Prostate gland (tissue), 2 donors: ENCODE results near the gene AVEN. TPM values are rescaled to one million over a fixed set of nuclear protein-coding genes. Genes with fewer than 3 reads are reported as not detected.

ENCODE experiments used
- DNase-seq: peaks from one replicate; pipeline ENCODE4 v3.0.0-alpha.2; 2019; ENCODE audit warnings: low spot score
- H3K27ac ChIP-seq, 2 donors: fragments of 200-600 bp; sonication (generic); 2 replicates each; pipeline ENCODE4 v1.5.1; 2017 to 2019
- H3K27me3 ChIP-seq: fragments of 200-600 bp; sonication (generic); replicated peaks from 2 replicates; pipeline ENCODE4 v1.5.1; 2019; ENCODE audit not compliant: insufficient read depth
- H3K36me3 ChIP-seq, 2 donors: fragments of 200-600 bp; sonication (generic); 1 replicate in 1 of 2; 2 replicates in 1 of 2; pipeline versions ENCODE4 v1.5.1 to v1.8.1; 2017 to 2019
- H3K4me1 ChIP-seq: fragments of 200-600 bp; sonication (generic); replicated peaks from 2 replicates; pipeline ENCODE4 v1.5.1; 2019
- H3K4me3 ChIP-seq, 2 donors: fragments of 200-600 bp; sonication (generic); 2 replicates each; pipeline ENCODE4 v1.5.1; 2017 to 2019
- H3K9me3 ChIP-seq: fragments of 200-600 bp; sonication (generic); 2 replicates; pipeline ENCODE4 v1.5.1; 2017
- CTCF ChIP-seq, 4 experiments: fragments of 200-600 bp in 2 of 4; fragments of 450-650 bp in 2 of 4; sonication (generic) in 2 of 4; IDR thresholded peaks; 1 replicate in 3 of 4; 2 replicates in 1 of 4; pipeline ENCODE4 v1.5.1; 2016 to 2019; ENCODE audit warnings: antibody characterized with exemption in 4 of 4, mild to moderate bottlenecking in 2 of 4, moderate library complexity in 2 of 4
- POLR2A ChIP-seq: fragments of 450-650 bp; IDR thresholded peaks from one replicate; pipeline ENCODE4 v1.6.1; 2016; ENCODE audit warnings: antibody characterized with exemption, mild to moderate bottlenecking
- POLR2AphosphoS5 ChIP-seq: sonication (generic); formaldehyde crosslinking; IDR thresholded peaks from one replicate; pipeline ENCODE4 v1.6.1; 2017; ENCODE audit warnings: antibody characterized with exemption
- WGBS: methylation state at CpG from one replicate; pipeline ENCODE4 v1.1.5; 2018; 5-methylcytosine and 5-hydroxymethylcytosine counted together
- intact Hi-C: fragments of 100-400 bp; cut with DNase I; formaldehyde crosslinking; loops from one replicate; pipeline ENCODE4 v1.14.2; 2022
- total RNA-seq, 2 donors: library from RNA; depleted of rRNA; stranded (reverse); fragments of >200 nt; gene quantifications; one replicate each; pipeline ENCODE4 v1.1.0, GENCODE V29; 2016

AVEN gene
- total RNA-seq, 2 donors from 2014 or later = 11.9 to 21.6 TPM

- DNase-seq = no peak
- H3K27ac ChIP-seq = no peak overlapping the region
- H3K27me3 ChIP-seq = no peaks in the 10 kb centered on the region
- TF ChIP-seq POLR2A (no peak), POLR2AphosphoS5 (no peak), CTCF (IDR thresholded peaks at IDR 0.05) (no peak)
- intact Hi-C loops = no loop called here
- no peaks in the 10 kb centered on the region for H3K9me3 ChIP-seq
- H3K4me1 ChIP-seq = no peaks in the 10 kb centered on the region
- no peak overlapping the region for H3K4me3 ChIP-seq
- WGBS = 89% methylated on average over 1 of the region's 1 CpG
- H3K36me3 ChIP-seq = no peaks in the 10 kb centered on the region
Observed at GRCh38 chr15:33851079-33851478, 187.9 kb downstream of the AVEN start.

- Histone ChIP-seq H3K27me3 (no peaks in the 10 kb centered on the region), H3K4me3 (no peak overlapping the region), H3K9me3 (no peaks in the 10 kb centered on the region), H3K36me3 (no peaks in the 10 kb centered on the region), H3K27ac (no peak overlapping the region), H3K4me1 (no peaks in the 10 kb centered on the region)
- no peak for DNase-seq
- TF ChIP-seq CTCF (IDR thresholded peaks at IDR 0.05) (no peak), POLR2AphosphoS5 (no peak), POLR2A (no peak)
- intact Hi-C loops = no loop called here
- 87% methylated on average over 3 of the region's 3 CpGs for WGBS
Observed at GRCh38 chr15:33848011-33848410, 191.0 kb downstream of the AVEN start.

- TF ChIP-seq POLR2AphosphoS5 (no peak), POLR2A (no peak), CTCF (IDR thresholded peaks at IDR 0.05) (no peak)
- H3K4me1 ChIP-seq = no peaks in the 10 kb centered on the region
- no peak for DNase-seq
- H3K27ac ChIP-seq = no peak overlapping the region
- WGBS = 42% methylated on average over 6 of the region's 6 CpGs
- H3K36me3 ChIP-seq = no peaks in the 10 kb centered on the region
- H3K4me3 ChIP-seq = no peak overlapping the region
- no peaks in the 10 kb centered on the region for H3K9me3 ChIP-seq
- intact Hi-C loops = no loop called here
- no peaks in the 10 kb centered on the region for H3K27me3 ChIP-seq
Observed at GRCh38 chr15:33846862-33847261, 192.1 kb downstream of the AVEN start.

- H3K36me3 ChIP-seq = no peaks in the 10 kb centered on the region
- 89% methylated on average over 2 of the region's 2 CpGs for WGBS
- TF ChIP-seq CTCF (IDR thresholded peaks at IDR 0.05) (no peak), POLR2A (no peak), POLR2AphosphoS5 (no peak)
- H3K4me3 ChIP-seq = no peak overlapping the region
- no peak for DNase-seq
- H3K27me3 ChIP-seq = no peaks in the 10 kb centered on the region
- intact Hi-C loops = no loop called here
- no peaks in the 10 kb centered on the region for H3K9me3 ChIP-seq
- H3K27ac ChIP-seq = no peak overlapping the region
- H3K4me1 ChIP-seq = no peaks in the 10 kb centered on the region
Observed at GRCh38 chr15:33846142-33846541, 192.9 kb downstream of the AVEN start.

GRCh38 chr15:33844597-33844996, 194.4 kb downstream of the AVEN start:
- no peak overlapping the region for H3K4me3 ChIP-seq
- no peaks in the 10 kb centered on the region for H3K4me1 ChIP-seq
- H3K27me3 ChIP-seq = no peaks in the 10 kb centered on the region
- intact Hi-C loops = no loop called here
- H3K36me3 ChIP-seq = no peaks in the 10 kb centered on the region
- no peak for DNase-seq
- 77% methylated on average over 4 of the region's 4 CpGs for WGBS
- no peaks in the 10 kb centered on the region for H3K9me3 ChIP-seq
- H3K27ac ChIP-seq = no peak overlapping the region
- no peak for TF ChIP-seq POLR2AphosphoS5
- TF ChIP-seq POLR2A = no peak
- no peak for TF ChIP-seq CTCF (IDR thresholded peaks at IDR 0.05)
